ENCODE data around the gene AOPEP. TPM values are rescaled to one million over a fixed set of nuclear protein-coding genes. Genes with fewer than 3 reads are reported as not detected.

Gene AOPEP
- total and polyA plus RNA-seq, 3 donors from 2014 or later = 31.4 to 95.0 (median 80.4) TPM

GRCh38 chr9:94967482-94967881 lies 241.0 kb downstream of the AOPEP start:
- H3K27ac ChIP-seq = no peak overlapping the region
- intact Hi-C loops (cut with DNase I; ENCODE audit: low total_unique reads) = no loop called here
- H3K9me3 ChIP-seq = no peaks in the 10 kb centered on the region
- DNase-seq = no peak
- 95% methylated on average over 1 of the region's 1 CpG for WGBS, 2 donors
- TF ChIP-seq, protein P1, sequence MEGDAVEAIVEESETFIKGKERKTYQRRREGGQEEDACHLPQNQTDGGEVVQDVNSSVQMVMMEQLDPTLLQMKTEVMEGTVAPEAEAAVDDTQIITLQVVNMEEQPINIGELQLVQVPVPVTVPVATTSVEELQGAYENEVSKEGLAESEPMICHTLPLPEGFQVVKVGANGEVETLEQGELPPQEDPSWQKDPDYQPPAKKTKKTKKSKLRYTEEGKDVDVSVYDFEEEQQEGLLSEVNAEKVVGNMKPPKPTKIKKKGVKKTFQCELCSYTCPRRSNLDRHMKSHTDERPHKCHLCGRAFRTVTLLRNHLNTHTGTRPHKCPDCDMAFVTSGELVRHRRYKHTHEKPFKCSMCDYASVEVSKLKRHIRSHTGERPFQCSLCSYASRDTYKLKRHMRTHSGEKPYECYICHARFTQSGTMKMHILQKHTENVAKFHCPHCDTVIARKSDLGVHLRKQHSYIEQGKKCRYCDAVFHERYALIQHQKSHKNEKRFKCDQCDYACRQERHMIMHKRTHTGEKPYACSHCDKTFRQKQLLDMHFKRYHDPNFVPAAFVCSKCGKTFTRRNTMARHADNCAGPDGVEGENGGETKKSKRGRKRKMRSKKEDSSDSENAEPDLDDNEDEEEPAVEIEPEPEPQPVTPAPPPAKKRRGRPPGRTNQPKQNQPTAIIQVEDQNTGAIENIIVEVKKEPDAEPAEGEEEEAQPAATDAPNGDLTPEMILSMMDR (IDR thresholded peaks at IDR 0.05) = no peak
- no peak for TF ChIP-seq POLR2A (IDR thresholded peaks at IDR 0.05)
- H3K36me3 ChIP-seq (ENCODE audit: low read depth, missing control alignments) = no peaks in the 10 kb centered on the region
- no peaks in the 10 kb centered on the region for H3K27me3 ChIP-seq
- peaks cover 23% of the 10 kb centered on the region for H3K4me1 ChIP-seq
- H3K4me3 ChIP-seq = no peak overlapping the region

DNA sequence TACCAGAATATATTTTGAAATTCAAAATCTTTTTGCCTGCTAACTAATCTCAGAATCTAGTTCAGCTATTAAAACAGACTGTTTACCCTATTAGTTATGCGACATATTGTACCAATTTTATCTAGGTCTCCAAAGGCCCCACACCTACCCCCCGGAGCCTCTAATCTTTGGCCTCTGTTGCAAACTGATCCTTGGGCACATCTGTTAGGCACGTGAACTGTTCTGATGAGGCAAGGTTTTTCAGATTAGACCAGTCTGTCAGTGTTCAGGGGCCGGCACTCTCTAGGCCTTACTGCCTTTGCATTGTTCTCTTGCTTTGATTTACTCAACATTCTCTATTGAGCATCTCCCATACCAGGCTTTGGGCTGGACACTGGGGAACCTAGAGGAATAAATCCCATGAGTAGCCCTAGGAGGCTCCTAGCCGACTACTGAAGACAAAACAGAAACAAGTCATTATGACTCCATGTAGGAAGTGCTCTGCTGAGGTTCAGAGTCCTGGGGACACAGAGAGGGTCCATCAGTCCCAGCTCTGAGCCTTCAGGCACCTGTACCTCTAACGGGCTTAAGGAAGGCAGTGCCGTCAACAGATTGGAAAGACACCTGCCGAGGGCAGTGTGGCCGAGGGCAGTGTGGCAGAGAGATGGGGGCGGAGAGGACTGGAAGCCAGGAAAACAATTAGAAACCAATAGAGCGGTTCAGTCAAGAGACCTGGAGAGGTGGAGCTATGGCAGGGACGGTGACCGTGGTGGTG lies 245.1 kb downstream of the AOPEP start:
- intact Hi-C loops (cut with DNase I; ENCODE audit: low total_unique reads) = no loop called here
- H3K9me3 ChIP-seq = no peaks in the 10 kb centered on the region
- no peak overlapping the region for H3K4me3 ChIP-seq
- 80 to 81% methylated on average over 13 of the region's 13 CpGs for WGBS, 2 donors
- H3K27ac ChIP-seq = peak overlapping the region; percentile 39 to 73
- no peaks in the 10 kb centered on the region for H3K36me3 ChIP-seq (ENCODE audit: low read depth, missing control alignments)
- no peak for TF ChIP-seq POLR2A (IDR thresholded peaks at IDR 0.05)
- TF ChIP-seq, protein P1 (IDR thresholded peaks at IDR 0.05) = no peak
- DNase-seq = peak; percentile 61
- H3K4me1 ChIP-seq = peaks cover 23% of the 10 kb centered on the region
- H3K27me3 ChIP-seq = no peaks in the 10 kb centered on the region

DNA sequence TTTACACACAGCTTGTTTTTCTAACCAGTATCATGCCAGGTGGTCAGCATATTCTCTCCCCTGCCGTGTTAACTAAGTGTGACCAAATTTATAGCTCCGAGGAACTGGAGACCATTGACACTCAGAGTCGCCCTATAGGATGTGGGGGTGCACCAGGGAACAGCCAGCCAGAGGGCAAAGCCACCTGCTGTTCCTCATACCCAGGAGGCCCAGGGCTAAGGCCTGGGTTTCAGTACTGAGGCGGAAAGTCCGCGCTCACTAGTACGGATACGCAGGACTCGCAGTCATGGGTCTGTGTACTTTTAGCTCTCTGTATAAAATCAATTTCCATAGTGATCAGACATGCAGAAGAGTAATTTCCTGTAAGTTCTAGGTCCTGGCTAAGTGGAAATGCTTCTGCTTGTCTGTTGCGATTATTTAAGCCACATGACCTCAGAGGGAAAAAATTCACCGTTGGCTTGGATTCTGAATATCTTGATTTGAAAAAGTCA lies 247.0 kb downstream of the AOPEP start:
- Histone ChIP-seq H3K4me1 (peaks cover 23% of the 10 kb centered on the region), H3K4me3 (no peak overlapping the region), H3K9me3 (no peaks in the 10 kb centered on the region), H3K27me3 (no peaks in the 10 kb centered on the region), H3K27ac (no peak overlapping the region), H3K36me3 (ENCODE audit: low read depth, missing control alignments) (no peaks in the 10 kb centered on the region)
- 82 to 87% methylated on average over 11 of the region's 11 CpGs for WGBS, 2 donors
- no peak for TF ChIP-seq POLR2A (IDR thresholded peaks at IDR 0.05)
- TF ChIP-seq, protein P1 (IDR thresholded peaks at IDR 0.05) = no peak
- no peak for DNase-seq
- intact Hi-C loops (cut with DNase I; ENCODE audit: low total_unique reads) = no loop called here

- intact Hi-C loops (cut with DNase I; ENCODE audit: low total_unique reads) = no loop called here
- no peak for TF ChIP-seq POLR2A (IDR thresholded peaks at IDR 0.05)
- Histone ChIP-seq H3K9me3 (no peaks in the 10 kb centered on the region), H3K27ac (no peak overlapping the region), H3K4me3 (no peak overlapping the region), H3K27me3 (no peaks in the 10 kb centered on the region), H3K4me1 (peaks cover 23% of the 10 kb centered on the region), H3K36me3 (ENCODE audit: low read depth, missing control alignments) (no peaks in the 10 kb centered on the region)
- WGBS, 2 donors = 86 to 89% methylated on average over 10 of the region's 10 CpGs
- no peak for DNase-seq
Observed at GRCh38 chr9:94974154-94974879, 247.8 kb downstream of the AOPEP start.

- H3K4me3 ChIP-seq = no peak overlapping the region
- no peak overlapping the region for H3K27ac ChIP-seq
- no peaks in the 10 kb centered on the region for H3K9me3 ChIP-seq
- WGBS, 2 donors = 94 to 96% methylated on average over 10 to 11 of the region's 11 CpGs
- no peak for DNase-seq
- H3K36me3 ChIP-seq (ENCODE audit: low read depth, missing control alignments) = no peaks in the 10 kb centered on the region
- H3K4me1 ChIP-seq = peaks cover 19% of the 10 kb centered on the region
- TF ChIP-seq POLR2A (IDR thresholded peaks at IDR 0.05) = no peak
- TF ChIP-seq, protein P1 (IDR thresholded peaks at IDR 0.05) = no peak
- H3K27me3 ChIP-seq = no peaks in the 10 kb centered on the region
- intact Hi-C loops (cut with DNase I; ENCODE audit: low total_unique reads) = no loop called here
Observed at GRCh38 chr9:94975480-94975879, 249.0 kb downstream of the AOPEP start.

All from testis (tissue), 3 donors.